Activated T-cell treated with anti-CD3 and anti-CD28 coated beads, Interleukin-2, amount 50 U/mL, for 24 hours (primary cell): Measurements from ENCODE around the gene PLAU.
"Not testable (repeated sequence)": the region's sequence is repeated elsewhere in the genome, so short reads cannot be mapped to it uniquely, and the experiment has no call there.

Experiments
- DNase-seq: peaks from one replicate; pipeline ENCODE4 v3.0.0-alpha.2; 2020
- H3K27ac Mint-ChIP-seq: 2 replicates; pipeline ENCODE4 v1.8.0; 2020; ENCODE audit warnings: mild to moderate bottlenecking, mixed read lengths
- H3K27me3 Mint-ChIP-seq: 2 replicates; pipeline ENCODE4 v1.8.0; 2020; ENCODE audit warnings: mixed read lengths
- H3K36me3 Mint-ChIP-seq: 2 replicates; pipeline ENCODE4 v1.8.0; 2020; ENCODE audit warnings: low read depth, mixed read lengths
- H3K4me1 Mint-ChIP-seq: 2 replicates; pipeline ENCODE4 v1.8.0; 2020; ENCODE audit warnings: low read depth, mixed read lengths
- H3K4me3 Mint-ChIP-seq: 2 replicates; pipeline ENCODE4 v1.8.0; 2020; ENCODE audit warnings: mild to moderate bottlenecking, moderate library complexity, mixed read lengths
- H3K9me3 Mint-ChIP-seq: 2 replicates; pipeline ENCODE4 v1.8.0; 2020; ENCODE audit warnings: mixed read lengths

PLAU gene

GRCh38 chr10:73886661-73887293 is 24.2 kb upstream of the PLAU start:
- Mint-ChIP-seq H3K36me3 (no peaks in the 10 kb centered on the region), H3K4me3 (no peak overlapping the region), H3K27me3 (no peaks in the 10 kb centered on the region), H3K4me1 (peaks cover 13% of the 10 kb centered on the region), H3K9me3 (no peaks in the 10 kb centered on the region), H3K27ac (peak overlapping the region; percentile 13)
- DNase-seq = no peak

DNA sequence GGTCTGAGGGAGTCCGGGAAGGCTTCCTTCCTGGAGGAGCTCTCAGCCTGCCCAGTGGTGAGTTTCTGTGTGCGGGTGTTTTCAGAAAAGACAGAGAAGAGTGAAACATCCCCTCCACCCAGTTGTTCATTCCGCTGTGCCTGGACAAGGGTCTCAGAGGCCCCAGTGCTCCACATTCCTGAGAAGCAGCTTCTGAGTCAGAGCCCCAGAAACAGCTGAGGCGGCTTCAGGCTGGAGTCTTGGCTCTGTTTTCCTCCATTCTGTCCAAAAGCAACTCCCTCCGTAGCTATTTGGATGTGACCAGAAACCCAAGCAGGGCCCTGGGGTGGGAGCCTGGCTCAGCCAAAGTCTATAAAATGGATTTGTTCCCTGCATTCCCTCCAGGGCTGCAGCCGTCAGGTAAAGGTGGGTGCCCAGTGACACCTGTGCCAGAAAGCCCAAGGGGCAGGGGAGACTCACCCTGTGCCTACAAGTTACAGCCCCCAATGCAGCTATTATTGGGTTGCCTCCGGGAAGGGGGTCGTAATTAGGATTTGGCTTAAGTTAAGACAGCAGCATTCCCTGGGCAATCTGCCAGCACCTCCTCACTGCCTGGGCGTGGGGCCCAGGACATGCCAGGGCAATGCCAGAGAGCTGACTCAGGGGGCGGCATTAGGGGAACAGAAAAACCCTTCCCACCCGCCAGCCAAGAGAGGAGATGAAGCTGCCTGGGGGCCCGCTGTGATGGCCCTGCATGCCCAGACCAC is 23.5 kb upstream of the PLAU start:
- Mint-ChIP-seq H3K27me3 (no peaks in the 10 kb centered on the region), H3K36me3 (no peaks in the 10 kb centered on the region), H3K4me1 (peaks cover 13% of the 10 kb centered on the region), H3K4me3 (no peak overlapping the region), H3K9me3 (no peaks in the 10 kb centered on the region), H3K27ac (peak overlapping the region; percentile 13)
- no peak for DNase-seq

DNA sequence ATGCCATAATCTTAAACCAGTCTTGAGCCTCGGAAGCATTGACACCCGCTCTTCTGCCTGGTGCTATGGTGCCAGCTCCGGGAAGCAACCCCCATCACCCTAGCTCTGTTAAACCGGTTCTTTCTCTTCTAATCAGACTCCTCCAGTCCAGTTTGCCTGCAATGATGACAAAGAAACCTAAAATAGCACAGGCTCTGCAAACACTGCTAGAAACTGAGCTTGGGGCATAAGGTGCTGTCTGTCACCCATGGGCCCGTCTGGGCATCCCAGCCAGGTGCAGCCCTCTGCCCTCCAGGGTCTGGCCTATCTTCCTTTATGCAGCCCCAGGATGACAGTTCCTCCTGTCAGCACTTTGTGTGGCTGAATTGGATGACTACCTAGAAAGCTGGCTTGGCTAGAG is 22.4 kb upstream of the PLAU start:
- H3K4me1 Mint-ChIP-seq = peaks cover 13% of the 10 kb centered on the region
- no peak overlapping the region for H3K4me3 Mint-ChIP-seq
- no peak for DNase-seq
- H3K36me3 Mint-ChIP-seq = no peaks in the 10 kb centered on the region
- no peaks in the 10 kb centered on the region for H3K9me3 Mint-ChIP-seq
- no peak overlapping the region for H3K27ac Mint-ChIP-seq
- H3K27me3 Mint-ChIP-seq = no peaks in the 10 kb centered on the region

GRCh38 chr10:73889014-73889413 is 21.9 kb upstream of the PLAU start:
- Mint-ChIP-seq H3K27ac (no peak overlapping the region), H3K36me3 (no peaks in the 10 kb centered on the region), H3K9me3 (no peaks in the 10 kb centered on the region), H3K4me1 (peaks cover 16% of the 10 kb centered on the region), H3K4me3 (no peak overlapping the region), H3K27me3 (no peaks in the 10 kb centered on the region)
- no peak for DNase-seq

- H3K27ac Mint-ChIP-seq, H3K9me3 Mint-ChIP-seq, H3K27me3 Mint-ChIP-seq, DNase-seq, H3K36me3 Mint-ChIP-seq, H3K4me3 Mint-ChIP-seq: not testable (repeated sequence)
- peaks cover 20% of the 10 kb centered on the region for H3K4me1 Mint-ChIP-seq
Observed at GRCh38 chr10:73889416-73889815, 21.5 kb upstream of the PLAU start.

GRCh38 chr10:73890261-73890660 is 20.7 kb upstream of the PLAU start:
- Mint-ChIP-seq H3K27me3 (no peaks in the 10 kb centered on the region), H3K36me3 (no peaks in the 10 kb centered on the region), H3K27ac (no peak overlapping the region), H3K9me3 (no peaks in the 10 kb centered on the region), H3K4me3 (no peak overlapping the region), H3K4me1 (peaks cover 25% of the 10 kb centered on the region)
- DNase-seq = no peak

DNA sequence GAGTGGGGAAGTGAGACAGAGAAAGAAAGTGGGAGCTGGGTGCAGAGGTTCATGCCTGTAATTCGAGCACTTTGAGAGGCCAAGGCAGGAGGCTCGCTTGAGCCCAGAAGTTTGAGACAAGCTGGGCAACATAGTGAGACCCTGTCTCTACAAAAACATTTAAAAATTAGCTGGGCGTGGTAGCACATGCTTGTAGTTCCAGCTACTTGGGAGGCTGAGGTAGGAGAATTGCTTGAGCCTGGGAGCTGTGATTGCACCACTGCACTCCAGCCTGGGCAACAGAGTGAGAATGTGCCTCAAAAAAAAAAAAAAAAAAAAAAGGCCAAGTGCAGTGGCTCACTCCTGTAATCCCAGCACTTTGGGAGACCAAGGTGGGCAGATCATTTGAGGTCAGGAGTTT is 20.1 kb upstream of the PLAU start:
- DNase-seq, H3K27me3 Mint-ChIP-seq, H3K9me3 Mint-ChIP-seq, H3K36me3 Mint-ChIP-seq, H3K27ac Mint-ChIP-seq, H3K4me3 Mint-ChIP-seq: not testable (repeated sequence)
- peaks cover 25% of the 10 kb centered on the region for H3K4me1 Mint-ChIP-seq

- no peak overlapping the region for H3K27ac Mint-ChIP-seq
- no peaks in the 10 kb centered on the region for H3K9me3 Mint-ChIP-seq
- no peaks in the 10 kb centered on the region for H3K27me3 Mint-ChIP-seq
- DNase-seq = no peak
- peaks cover 18% of the 10 kb centered on the region for H3K4me1 Mint-ChIP-seq
- H3K4me3 Mint-ChIP-seq = no peak overlapping the region
- H3K36me3 Mint-ChIP-seq = no peaks in the 10 kb centered on the region
Observed at GRCh38 chr10:73891540-73891939, 19.4 kb upstream of the PLAU start.

DNA sequence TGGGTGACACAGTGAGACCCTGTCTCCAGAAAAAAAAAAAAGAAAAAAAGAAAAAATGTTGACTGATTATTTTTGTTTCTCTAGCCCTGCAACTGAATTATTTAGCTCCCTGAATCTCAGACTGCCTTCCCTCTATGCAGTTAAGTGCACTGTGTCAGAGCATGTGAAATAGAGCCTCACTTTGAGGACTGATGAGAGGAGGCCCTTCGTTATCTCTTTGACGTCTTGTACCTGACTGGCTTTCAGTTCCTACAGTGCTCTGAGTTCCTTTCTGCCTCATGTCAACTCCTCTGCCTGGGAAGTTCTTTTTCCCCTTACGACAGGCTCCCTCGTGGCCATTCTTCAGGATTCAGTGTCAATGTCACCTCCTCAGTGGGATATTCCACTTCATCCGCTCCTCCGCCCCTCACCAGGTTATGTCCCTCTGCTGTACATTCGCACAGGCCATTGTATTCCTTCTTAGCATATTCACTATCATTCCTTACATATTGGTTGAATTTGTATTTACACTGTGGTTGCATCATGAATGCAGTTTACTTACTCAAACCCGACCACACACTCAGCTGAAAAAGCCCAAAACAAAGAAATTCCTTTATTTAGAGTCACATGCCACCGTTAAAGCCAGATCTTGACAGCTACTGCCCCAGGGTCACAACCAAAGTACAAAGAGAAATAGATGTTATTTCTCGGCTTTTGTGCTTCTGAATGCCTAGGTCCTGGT is 18.5 kb upstream of the PLAU start:
- Mint-ChIP-seq H3K4me3 (no peak overlapping the region), H3K9me3 (no peaks in the 10 kb centered on the region), H3K4me1 (peaks cover 18% of the 10 kb centered on the region), H3K36me3 (no peaks in the 10 kb centered on the region), H3K27me3 (no peaks in the 10 kb centered on the region), H3K27ac (no peak overlapping the region)
- no peak for DNase-seq

DNA sequence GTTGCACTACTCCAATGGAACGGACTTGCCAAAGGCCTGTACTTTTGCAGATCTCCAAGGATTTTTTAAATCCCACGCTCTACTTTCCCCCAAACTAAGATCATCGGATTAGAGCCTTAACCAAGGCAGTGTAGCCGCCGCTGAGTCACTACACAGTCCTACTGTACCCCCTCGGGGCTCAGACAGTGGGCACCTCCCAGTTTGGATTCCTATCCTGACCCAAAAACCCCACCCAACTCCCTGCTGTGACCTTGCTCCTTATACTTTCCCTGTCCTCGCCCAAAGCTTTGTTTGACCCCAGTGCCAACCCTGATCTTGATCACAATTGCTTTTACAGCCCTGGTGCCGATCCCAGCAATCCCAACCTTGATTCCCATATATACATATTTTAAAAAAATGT is 17.5 kb upstream of the PLAU start:
- peaks cover 18% of the 10 kb centered on the region for H3K4me1 Mint-ChIP-seq
- DNase-seq = no peak
- H3K27me3 Mint-ChIP-seq = no peaks in the 10 kb centered on the region
- no peaks in the 10 kb centered on the region for H3K36me3 Mint-ChIP-seq
- H3K4me3 Mint-ChIP-seq = no peak overlapping the region
- no peak overlapping the region for H3K27ac Mint-ChIP-seq
- no peaks in the 10 kb centered on the region for H3K9me3 Mint-ChIP-seq

DNA sequence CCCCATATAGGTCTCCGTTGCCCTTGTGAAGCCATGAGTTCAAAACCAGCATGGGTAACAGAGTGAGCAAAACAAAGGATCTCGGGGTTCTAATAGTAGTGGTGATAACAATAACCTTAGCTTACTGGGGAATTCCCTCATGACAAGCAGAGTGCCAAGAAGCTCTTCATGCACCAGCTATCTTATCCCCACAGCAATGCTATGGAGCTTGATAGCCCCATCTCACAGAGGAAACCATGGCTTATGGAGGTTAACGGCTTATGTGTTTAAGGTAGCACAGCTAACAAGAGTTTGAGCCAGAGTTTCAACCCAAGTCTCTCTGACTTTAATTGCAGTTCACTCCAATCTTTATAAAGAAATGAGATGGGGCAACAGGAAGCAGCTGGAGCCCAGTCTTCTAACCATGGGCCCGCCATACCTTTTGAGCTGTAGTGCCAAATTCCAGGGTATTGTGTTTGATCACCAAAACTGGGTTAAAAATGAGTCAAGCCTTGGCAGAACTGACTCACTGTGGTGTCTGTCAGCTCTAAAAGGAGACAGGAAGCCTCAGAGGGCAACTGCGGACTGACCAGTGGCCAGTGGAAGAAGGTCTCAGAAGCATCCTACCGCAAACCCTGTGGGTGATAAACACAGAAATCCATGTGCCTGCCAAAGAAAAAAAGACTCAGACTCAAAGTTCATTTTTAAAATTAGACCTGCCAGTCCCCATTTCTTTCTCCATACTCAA is 16.5 kb upstream of the PLAU start:
- no peak for DNase-seq
- Mint-ChIP-seq H3K4me3 (no peak overlapping the region), H3K9me3 (no peaks in the 10 kb centered on the region), H3K27me3 (no peaks in the 10 kb centered on the region), H3K36me3 (no peaks in the 10 kb centered on the region), H3K4me1 (peaks cover 12% of the 10 kb centered on the region), H3K27ac (no peak overlapping the region)

DNA sequence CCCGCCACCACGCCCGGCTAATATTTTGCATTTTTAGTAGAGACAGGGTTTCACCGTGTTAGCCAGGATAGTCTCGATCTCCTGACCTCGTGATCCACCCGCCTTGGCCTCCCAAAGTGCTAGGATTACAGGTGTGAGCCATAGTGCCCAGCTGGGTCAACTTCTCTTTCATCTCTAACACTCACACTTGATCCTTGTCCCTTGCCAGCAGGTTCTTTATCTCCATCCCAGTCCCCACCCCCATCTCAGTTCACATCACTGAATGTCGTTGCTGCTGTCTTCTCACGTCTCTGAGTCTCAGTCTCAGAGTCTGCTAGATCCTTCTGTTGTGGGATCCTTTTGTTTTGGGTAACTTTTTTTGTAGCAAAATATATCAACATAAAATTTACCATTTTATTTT is 15.6 kb upstream of the PLAU start:
- H3K4me3 Mint-ChIP-seq, H3K27me3 Mint-ChIP-seq, H3K27ac Mint-ChIP-seq, DNase-seq, H3K9me3 Mint-ChIP-seq, H3K36me3 Mint-ChIP-seq: not testable (repeated sequence)
- H3K4me1 Mint-ChIP-seq = peaks cover 12% of the 10 kb centered on the region

DNA sequence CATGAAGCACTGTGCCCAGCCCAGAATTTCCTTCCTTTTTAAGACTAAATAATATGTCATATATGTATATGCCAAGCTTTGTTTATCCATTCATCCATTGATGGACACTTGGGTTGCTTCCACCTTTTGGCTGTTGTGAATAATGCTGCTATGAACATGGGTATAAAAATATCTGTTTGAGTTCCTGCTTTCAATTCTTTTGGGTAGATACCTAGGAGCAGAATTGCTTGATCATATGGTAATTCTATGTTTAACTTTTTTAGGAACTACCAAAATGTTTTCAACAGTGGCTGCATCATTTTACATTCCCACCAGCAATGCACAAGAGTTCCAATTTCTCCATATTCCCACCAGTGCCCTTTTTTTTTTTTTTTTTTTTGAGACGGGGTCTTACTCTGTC is 13.2 kb upstream of the PLAU start:
- Mint-ChIP-seq H3K4me1 (peaks cover 12% of the 10 kb centered on the region), H3K36me3 (no peaks in the 10 kb centered on the region), H3K9me3 (no peaks in the 10 kb centered on the region), H3K27me3 (peaks cover 6% of the 10 kb centered on the region), H3K27ac (no peak overlapping the region), H3K4me3 (no peak overlapping the region)
- DNase-seq = no peak

GRCh38 chr10:73898730-73899410 is 12.1 kb upstream of the PLAU start:
- H3K9me3 Mint-ChIP-seq = no peaks in the 10 kb centered on the region
- H3K4me3 Mint-ChIP-seq = no peak overlapping the region
- peaks cover 11% of the 10 kb centered on the region for H3K4me1 Mint-ChIP-seq
- no peaks in the 10 kb centered on the region for H3K36me3 Mint-ChIP-seq
- no peak overlapping the region for H3K27ac Mint-ChIP-seq
- DNase-seq = no peak
- peaks cover 6% of the 10 kb centered on the region for H3K27me3 Mint-ChIP-seq
